Activated CD4-positive, alpha-beta memory T cell treated with anti-CD3 and anti-CD28 coated beads, Interleukin-2, amount 10 ng/mL, durations not matched to agents 7 days and 5 days (primary cell): ENCODE data around the gene USP10. TPM values are rescaled to one million over a fixed set of nuclear protein-coding genes. Genes with fewer than 3 reads are reported as not detected.
"Not testable (repeated sequence)": the region's sequence is repeated elsewhere in the genome, so short reads cannot be mapped to it uniquely, and the experiment has no call there.

Experiments used
- CTCF ChIA-PET: fragments of 350-600 bp; sonication (Branson Sonifier 250); formaldehyde crosslinking; loops from one replicate; lab custom pipeline; 2021; ENCODE audit warnings: antibody characterized with exemption, inconsistent platforms; lab: Charles Lee
- POLR2A ChIA-PET: fragments of 350-600 bp; sonication (Branson Sonifier 250); formaldehyde crosslinking; loops from one replicate; lab custom pipeline; 2021; ENCODE audit warnings: antibody characterized with exemption; lab: Charles Lee
- DNase-seq: peaks from one replicate; pipeline ENCODE4 v3.0.0-alpha.2; 2020
- H3K27ac Mint-ChIP-seq: one replicate; pipeline ENCODE4 v1.8.0; 2021; ENCODE audit warnings: mild to moderate bottlenecking, mixed read lengths
- H3K27me3 Mint-ChIP-seq: one replicate; pipeline ENCODE4 v1.8.0; 2021; ENCODE audit warnings: mixed read lengths
- H3K36me3 Mint-ChIP-seq: one replicate; pipeline ENCODE4 v1.8.0; 2021; ENCODE audit warnings: low read depth, mixed read lengths
- H3K4me1 Mint-ChIP-seq: one replicate; pipeline ENCODE4 v1.8.0; 2021; ENCODE audit warnings: mixed read lengths
- H3K4me3 Mint-ChIP-seq: one replicate; pipeline ENCODE4 v1.8.0; 2021; ENCODE audit warnings: mild to moderate bottlenecking, mixed read lengths
- H3K9me3 Mint-ChIP-seq: one replicate; pipeline ENCODE4 v1.8.0; 2021; ENCODE audit warnings: mixed read lengths
- total RNA-seq, 2 experiments: library from RNA; stranded (reverse); gene quantifications; one replicate each; pipeline ENCODE4 v1.2.3, GENCODE V29; 2021

USP10 gene
- total RNA-seq, 2 experiments from 2014 or later, result 92.2 to 94.4 TPM

DNA sequence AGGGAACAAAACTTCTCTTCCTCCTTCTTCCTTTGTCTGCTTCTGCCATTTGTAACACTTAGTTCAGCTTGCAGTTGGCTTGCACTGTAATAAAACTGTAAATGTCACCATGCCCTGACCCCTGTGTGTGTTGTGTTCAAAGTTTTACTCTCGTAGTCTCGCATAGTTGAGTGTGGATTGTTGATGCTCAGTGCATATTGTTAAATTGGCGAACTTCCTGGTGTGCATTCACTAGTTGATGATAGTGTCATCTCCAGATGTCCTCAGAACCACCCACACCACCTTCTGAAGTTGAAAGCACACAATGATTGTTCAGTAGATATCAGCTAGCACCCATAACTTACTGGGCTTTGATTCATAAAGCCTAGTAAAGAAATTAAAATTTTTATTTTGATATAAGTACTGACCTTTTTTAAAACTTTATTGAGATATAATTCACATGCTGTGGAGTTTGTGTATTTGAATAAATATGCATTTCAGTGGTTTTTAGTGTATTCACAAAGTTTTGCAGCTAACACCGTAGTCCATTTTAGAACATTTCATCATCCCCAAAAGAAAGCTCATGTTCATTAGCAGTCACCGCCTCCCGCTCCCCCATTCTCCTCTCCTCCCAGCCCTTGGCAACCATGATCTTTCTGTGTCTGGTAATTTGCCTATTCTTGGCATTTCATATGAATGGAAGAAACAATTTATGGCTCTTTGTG lies 25.0 kb downstream of the USP10 start:
- POLR2A ChIA-PET, result no interaction called here
- peaks cover 59% of the 10 kb centered on the region for H3K4me1 Mint-ChIP-seq
- DNase-seq, result no peak
- no peak overlapping the region for H3K4me3 Mint-ChIP-seq
- H3K27me3 Mint-ChIP-seq, result no peaks in the 10 kb centered on the region
- H3K9me3 Mint-ChIP-seq, result no peaks in the 10 kb centered on the region
- CTCF ChIA-PET, result interaction anchor here (0.8 to 5.9 kb wide), 19 partner anchors 11 to 538 kb away, joined by 3 to 74 read pairs (median 11); partner anchors contain the start of gene TAF1C
- peaks cover 9% of the 10 kb centered on the region for H3K36me3 Mint-ChIP-seq
- H3K27ac Mint-ChIP-seq, result peak overlapping the region; percentile 55

DNA sequence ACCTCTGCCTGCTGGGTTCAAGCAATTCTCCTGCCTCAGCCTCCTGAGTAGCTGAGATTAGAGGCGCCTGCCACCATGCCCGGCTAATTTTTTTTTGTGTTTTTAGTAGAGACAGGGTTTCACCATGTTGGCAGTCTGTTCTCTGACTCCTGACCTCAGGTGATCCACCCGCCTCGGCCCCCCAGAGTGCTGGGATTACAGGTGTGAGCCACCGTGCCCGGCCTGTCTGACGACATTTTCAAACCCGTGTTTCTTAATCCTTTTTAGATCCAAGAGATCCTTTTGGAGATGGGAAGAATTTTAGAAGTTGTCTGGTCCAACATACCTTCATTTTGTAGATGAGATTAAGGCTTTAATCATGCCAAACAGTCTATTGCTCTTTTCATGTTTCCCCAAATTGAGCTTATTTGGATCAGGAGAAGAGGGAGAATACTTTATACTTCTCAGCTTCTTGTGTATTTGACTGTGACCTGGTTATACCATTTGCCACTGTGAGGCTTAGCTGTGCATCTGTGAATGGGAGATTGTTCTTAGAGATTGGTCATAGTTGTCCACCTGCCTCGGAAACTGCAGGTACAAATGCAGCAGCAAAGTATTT lies 25.8 kb downstream of the USP10 start:
- H3K27ac Mint-ChIP-seq, result no peak overlapping the region
- DNase-seq, result no peak
- ChIA-PET CTCF (interaction anchor here (0.6 to 5.9 kb wide), 36 partner anchors 10 to 539 kb away, joined by 3 to 74 read pairs (median 4); partner anchors contain the start of gene TAF1C), POLR2A (interaction anchor here (0.8 to 0.9 kb wide), 2 partner anchors 103 to 127 kb away, joined by 3 read pairs; no protein-coding TSS in a partner anchor)
- H3K9me3 Mint-ChIP-seq, result no peaks in the 10 kb centered on the region
- peaks cover 6% of the 10 kb centered on the region for H3K36me3 Mint-ChIP-seq
- H3K4me3 Mint-ChIP-seq, result no peak overlapping the region
- peaks cover 61% of the 10 kb centered on the region for H3K4me1 Mint-ChIP-seq
- no peaks in the 10 kb centered on the region for H3K27me3 Mint-ChIP-seq

DNA sequence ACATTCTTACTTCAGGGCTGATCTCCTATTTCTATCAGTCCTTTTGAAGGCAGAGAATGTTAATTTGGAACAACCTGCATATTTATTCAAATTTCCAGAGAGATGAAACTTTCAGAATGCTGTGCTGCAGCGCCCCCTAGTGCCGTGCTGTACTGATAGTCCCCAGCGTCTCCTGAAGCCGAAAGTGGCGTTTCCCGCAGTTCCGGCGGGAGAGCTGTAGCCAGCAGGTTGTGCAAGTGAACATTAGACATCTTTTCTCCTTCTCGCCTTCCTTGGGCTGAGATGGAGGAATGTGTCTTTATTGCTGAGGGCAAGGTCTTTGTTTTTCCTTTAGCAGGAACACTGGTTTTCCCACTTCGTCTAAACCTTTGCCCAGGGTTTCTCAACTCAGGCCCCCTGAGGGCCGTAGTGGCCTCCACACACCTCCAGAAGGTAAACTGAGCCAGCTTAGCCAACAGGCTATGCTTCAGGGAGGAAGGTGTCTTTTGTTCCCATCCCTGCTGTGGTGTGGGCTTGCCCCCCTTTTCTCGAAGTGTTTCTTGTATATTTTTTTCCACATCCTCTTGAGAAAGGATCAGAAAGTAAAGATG lies 26.4 kb downstream of the USP10 start:
- Mint-ChIP-seq H3K27ac (no peak overlapping the region), H3K9me3 (no peaks in the 10 kb centered on the region), H3K27me3 (no peaks in the 10 kb centered on the region), H3K36me3 (peaks cover 6% of the 10 kb centered on the region), H3K4me1 (peaks cover 62% of the 10 kb centered on the region), H3K4me3 (no peak overlapping the region)
- POLR2A ChIA-PET, result interaction anchor here (0.6 to 1.6 kb wide), 5 partner anchors 13 to 128 kb away, joined by 3 read pairs; no protein-coding TSS in a partner anchor
- CTCF ChIA-PET, result interaction anchor here (0.6 to 5.9 kb wide), 43 partner anchors 9 to 302 kb away, joined by 3 to 74 read pairs (median 5); partner anchors contain the start of gene KIAA0513
- DNase-seq, result peak; percentile 84

DNA sequence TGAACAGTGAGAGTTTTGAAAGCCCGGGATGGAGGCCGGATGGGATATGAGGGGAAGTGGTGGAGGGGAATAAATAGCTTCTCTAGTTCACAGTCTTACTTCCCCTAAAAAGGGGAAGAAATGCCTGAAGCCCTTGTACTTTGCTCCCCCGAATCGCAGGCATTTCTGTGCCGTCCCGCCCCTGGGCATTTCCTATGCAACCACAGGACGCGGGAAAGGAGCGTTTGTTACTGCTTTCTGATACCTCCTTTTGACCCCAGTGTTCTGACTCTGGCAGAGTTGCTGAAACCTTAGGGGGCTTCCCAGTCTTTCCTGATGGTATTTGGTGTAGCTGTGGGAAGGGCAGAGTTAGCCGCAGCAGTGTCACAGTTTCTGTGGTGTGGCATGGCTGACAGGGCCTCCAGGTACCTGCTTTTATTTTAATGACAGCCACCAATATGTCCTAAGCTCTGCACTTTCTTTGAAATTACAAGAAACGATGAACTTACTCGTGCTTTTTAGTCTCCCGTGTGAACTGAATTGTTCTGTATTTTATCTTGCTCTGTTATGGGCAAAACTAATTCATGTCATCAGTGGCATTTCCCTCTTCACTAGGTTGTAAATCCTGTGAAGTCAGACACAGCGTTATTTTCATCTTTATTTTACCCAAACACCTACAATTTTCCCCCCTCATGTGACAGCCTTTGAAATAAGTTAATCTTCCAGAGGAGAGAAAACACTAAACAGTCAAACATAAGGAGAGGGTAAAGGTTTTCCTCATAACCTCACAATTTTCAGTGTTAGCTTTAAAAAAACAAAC lies 27.1 kb downstream of the USP10 start:
- no peak for DNase-seq
- H3K4me3 Mint-ChIP-seq, result no peak overlapping the region
- H3K9me3 Mint-ChIP-seq, result no peaks in the 10 kb centered on the region
- peaks cover 7% of the 10 kb centered on the region for H3K36me3 Mint-ChIP-seq
- H3K27ac Mint-ChIP-seq, result no peak overlapping the region
- POLR2A ChIA-PET, result interaction anchor here (0.6 to 1.6 kb wide), 5 partner anchors 14 to 213 kb away, joined by 3 read pairs; no protein-coding TSS in a partner anchor
- CTCF ChIA-PET, result interaction anchor here (0.6 to 5.9 kb wide), 40 partner anchors 8 to 301 kb away, joined by 3 to 74 read pairs (median 5); partner anchors contain the start of gene KIAA0513
- H3K27me3 Mint-ChIP-seq, result no peaks in the 10 kb centered on the region
- peaks cover 65% of the 10 kb centered on the region for H3K4me1 Mint-ChIP-seq

DNA sequence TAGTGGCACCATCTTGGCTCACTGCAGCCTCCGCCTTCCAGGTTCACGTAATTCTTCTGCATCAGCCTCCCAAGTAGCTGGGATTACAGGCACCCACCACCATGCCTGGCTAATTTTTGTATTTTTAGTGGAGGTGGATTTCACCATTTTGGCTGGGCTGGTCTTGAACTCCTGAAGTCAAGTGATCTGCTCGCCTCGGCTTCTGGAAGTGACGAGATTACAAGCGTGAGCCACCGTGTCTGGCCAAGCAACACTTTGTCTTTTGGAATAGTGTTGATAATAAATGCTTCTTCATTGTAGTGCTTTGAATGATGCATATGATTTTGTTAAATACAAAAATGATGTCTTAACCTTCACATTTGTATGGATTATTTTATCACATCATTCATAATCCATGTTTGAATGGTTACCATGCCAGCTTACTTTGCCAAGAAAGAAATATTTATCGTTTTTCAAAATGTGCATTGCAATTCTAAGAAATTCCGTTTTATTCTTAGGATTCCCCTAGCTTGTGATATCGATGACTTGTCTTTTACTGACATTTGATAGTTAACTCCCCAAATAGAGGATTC lies 29.1 kb downstream of the USP10 start:
- Mint-ChIP-seq H3K27me3 (no peaks in the 10 kb centered on the region), H3K36me3 (peaks cover 5% of the 10 kb centered on the region), H3K4me3 (no peak overlapping the region), H3K9me3 (no peaks in the 10 kb centered on the region), H3K4me1 (peaks cover 54% of the 10 kb centered on the region), H3K27ac (no peak overlapping the region)
- DNase-seq, result no peak
- ChIA-PET POLR2A (interaction anchor here (0.8 to 0.9 kb wide), 2 partner anchors 9 to 10 kb away, joined by 3 read pairs; no protein-coding TSS in a partner anchor), CTCF (interaction anchor here (0.7 to 3.5 kb wide), 11 partner anchors 9 to 451 kb away, joined by 4 to 19 read pairs (median 4); no protein-coding TSS in a partner anchor)

DNA sequence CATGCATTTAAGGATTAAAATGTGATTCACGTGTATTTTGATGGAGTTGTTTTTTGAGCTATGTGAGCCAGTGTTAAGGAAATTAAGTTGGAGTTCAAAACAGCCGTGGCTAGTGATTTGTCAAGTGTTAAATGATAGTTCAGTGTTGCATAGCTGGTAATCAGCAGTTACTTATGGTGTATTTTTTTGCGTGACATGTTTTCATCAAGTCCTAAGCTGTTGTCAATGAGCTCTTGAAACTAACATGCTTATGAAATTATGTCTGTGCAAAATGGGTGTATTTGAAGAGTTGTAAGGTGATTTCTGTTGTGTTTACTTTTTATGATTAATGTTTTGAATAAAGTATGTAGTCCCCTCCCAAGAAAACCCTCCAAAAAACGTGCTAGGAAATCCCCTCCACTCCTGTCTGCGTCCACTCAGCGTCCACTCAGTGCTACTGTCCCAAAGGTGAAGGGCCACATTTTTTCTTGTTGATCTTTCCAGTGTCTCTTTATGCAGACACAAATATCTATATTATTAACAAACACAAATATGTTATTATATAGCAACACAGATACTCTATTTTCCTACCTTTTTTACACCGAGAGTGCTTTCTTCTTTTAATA lies 30.0 kb downstream of the USP10 start:
- Mint-ChIP-seq H3K27me3 (no peaks in the 10 kb centered on the region), H3K27ac (peak overlapping the region; percentile 40), H3K4me1 (peaks cover 53% of the 10 kb centered on the region), H3K36me3 (peaks cover 10% of the 10 kb centered on the region), H3K4me3 (no peak overlapping the region), H3K9me3 (no peaks in the 10 kb centered on the region)
- DNase-seq, result no peak
- CTCF ChIA-PET, result interaction anchor here (0.6 to 2.0 kb wide), 11 partner anchors 9 to 452 kb away, joined by 4 to 19 read pairs (median 5); no protein-coding TSS in a partner anchor
- POLR2A ChIA-PET, result interaction anchor here (1.6 kb wide), 1 partner anchor 113 kb away, joined by 3 read pairs; no protein-coding TSS in a partner anchor

DNA sequence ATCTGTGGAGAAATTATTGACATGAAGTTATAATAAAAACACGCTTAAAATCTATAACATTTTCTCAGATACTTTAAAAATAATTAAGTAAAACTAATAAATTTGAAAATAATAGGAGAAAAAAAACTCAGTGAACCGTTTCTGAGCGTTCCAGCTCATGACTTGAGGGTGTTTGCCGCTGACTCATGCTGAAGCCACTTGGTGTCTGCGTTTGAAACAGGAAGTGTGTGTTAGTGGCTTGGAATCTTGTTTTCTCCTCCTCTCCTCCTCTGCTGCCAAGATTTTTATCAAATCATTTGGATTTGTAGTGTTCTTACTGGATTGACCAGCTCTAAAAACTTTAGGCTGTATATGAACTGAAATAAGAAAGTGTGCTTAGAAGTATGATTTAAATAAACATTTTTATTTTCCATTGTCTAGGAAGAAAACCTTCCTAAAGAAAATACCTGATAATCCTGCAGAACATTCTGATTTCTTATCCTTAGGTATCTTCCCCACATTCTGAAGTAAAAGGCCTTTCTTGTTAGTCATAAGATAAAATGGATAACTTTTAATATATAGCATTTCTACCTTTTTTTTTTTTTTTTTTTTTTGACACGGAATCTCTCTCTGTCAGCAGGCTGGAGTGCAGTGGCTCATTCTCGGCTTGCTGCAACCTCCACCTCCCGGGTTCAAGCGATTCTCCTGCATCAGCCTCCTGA lies 30.8 kb downstream of the USP10 start:
- ChIA-PET CTCF (interaction anchor here (0.6 to 2.0 kb wide), 9 partner anchors 8 to 224 kb away, joined by 4 to 19 read pairs (median 6); no protein-coding TSS in a partner anchor), POLR2A (interaction anchor here (1.6 kb wide), 1 partner anchor 114 kb away, joined by 3 read pairs; no protein-coding TSS in a partner anchor)
- Mint-ChIP-seq H3K36me3 (peaks cover 11% of the 10 kb centered on the region), H3K4me1 (peaks cover 51% of the 10 kb centered on the region), H3K4me3 (no peak overlapping the region), H3K27me3 (no peaks in the 10 kb centered on the region), H3K27ac (no peak overlapping the region), H3K9me3 (no peaks in the 10 kb centered on the region)
- peak; percentile 39 for DNase-seq

DNA sequence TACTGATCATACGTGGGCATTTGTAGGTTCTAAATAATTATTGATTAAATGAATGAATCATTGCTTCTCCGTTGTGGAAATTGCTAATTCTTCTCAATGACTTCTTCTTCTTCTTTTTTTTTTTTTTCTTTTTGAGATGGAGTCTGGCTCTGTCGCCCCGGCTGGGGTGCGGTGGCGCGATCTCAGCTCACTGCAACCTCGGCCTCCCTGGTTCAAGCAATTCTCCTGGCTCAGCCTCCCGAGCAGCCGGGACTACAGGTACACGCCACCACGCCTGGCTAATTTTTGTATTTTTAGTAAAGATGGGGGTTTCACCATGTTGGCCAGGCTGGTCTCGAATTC lies 32.5 kb downstream of the USP10 start:
- ChIA-PET CTCF (interaction anchor here (1.1 kb wide), 1 partner anchor 20 kb away, joined by 3 read pairs; no protein-coding TSS in a partner anchor), POLR2A (interaction anchor here (1.1 kb wide), 1 partner anchor 115 kb away, joined by 3 read pairs; no protein-coding TSS in a partner anchor)
- Mint-ChIP-seq H3K36me3 (peaks cover 17% of the 10 kb centered on the region), H3K4me1 (peaks cover 52% of the 10 kb centered on the region)
- not testable (repeated sequence) for H3K27ac Mint-ChIP-seq, H3K4me3 Mint-ChIP-seq, H3K27me3 Mint-ChIP-seq, DNase-seq, H3K9me3 Mint-ChIP-seq

DNA sequence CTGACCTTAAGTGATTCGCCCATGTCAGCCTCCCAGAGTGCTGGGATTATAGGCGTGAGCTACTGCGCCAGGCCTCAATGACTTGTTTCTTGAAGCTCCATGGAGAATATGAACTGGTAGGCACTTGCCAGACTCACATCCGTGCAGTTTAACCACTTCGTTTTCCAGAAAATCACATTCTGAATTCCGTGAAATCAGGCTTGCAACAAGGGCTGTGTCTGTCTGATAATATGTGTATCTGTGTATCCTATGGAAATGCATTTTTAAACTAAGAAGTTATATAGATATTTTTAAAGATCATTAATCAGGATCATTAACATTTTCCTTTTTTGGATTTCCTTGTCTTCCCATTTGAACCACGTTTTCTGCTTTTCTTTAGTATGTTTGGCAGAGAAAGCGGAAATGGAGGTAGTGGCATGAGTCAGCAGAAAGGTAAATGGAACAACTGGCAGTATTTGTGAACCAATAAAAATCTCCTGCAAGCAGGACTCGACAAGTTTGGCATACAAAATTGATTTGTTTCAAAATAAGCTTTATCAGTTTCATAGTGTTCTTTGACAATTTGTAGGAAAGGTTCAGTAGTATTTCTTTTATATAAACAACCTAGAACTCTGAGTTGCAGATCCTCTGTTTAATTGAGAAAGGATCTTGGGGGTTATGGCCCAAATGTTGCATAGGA lies 33.0 kb downstream of the USP10 start:
- H3K27me3 Mint-ChIP-seq, result no peaks in the 10 kb centered on the region
- ChIA-PET POLR2A (interaction anchor here (1.1 kb wide), 1 partner anchor 116 kb away, joined by 3 read pairs; no protein-coding TSS in a partner anchor), CTCF (interaction anchor here (0.8 to 1.1 kb wide), 2 partner anchors 20 to 61 kb away, joined by 3 read pairs; no protein-coding TSS in a partner anchor)
- peaks cover 57% of the 10 kb centered on the region for H3K4me1 Mint-ChIP-seq
- H3K36me3 Mint-ChIP-seq, result peaks cover 17% of the 10 kb centered on the region
- no peak overlapping the region for H3K4me3 Mint-ChIP-seq
- no peaks in the 10 kb centered on the region for H3K9me3 Mint-ChIP-seq
- no peak overlapping the region for H3K27ac Mint-ChIP-seq
- DNase-seq, result no peak

DNA sequence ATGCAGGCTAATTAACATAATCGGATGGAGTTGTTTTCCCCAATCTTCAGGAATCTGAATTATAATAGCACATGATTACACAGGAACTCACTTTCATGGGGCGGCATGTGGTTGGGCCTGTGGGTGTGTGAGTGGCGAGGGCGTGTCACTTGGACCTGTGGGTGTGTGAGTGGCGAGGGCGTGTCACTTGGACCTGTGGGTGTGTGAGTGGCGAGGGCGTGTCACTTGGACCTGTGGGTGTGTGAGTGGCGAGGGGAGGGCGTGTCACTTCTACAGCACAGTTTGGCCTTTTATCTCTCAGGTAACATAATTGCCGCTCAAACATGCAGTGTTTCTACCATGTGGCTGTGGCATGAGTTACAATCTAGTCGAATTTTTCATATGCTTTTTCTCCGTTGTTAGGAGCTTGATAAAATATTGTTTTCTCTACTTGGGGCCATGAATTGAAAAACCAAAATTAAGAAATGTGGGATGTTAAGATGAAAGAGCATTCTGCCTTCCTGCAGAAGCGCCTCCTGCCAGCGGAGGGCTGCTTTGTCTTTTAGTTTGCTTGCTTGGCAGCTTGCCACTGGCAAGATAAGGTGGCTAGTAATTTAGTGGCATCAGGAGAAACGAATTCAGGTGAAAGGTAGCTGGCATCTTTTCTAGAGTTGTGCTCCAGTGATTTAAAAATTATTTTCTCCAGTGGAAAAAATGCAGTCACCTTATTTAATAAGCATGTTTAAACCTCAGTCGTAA lies 36.2 kb downstream of the USP10 start:
- H3K4me3 Mint-ChIP-seq, result no peak overlapping the region
- H3K9me3 Mint-ChIP-seq, result no peaks in the 10 kb centered on the region
- H3K36me3 Mint-ChIP-seq, result peaks cover 22% of the 10 kb centered on the region
- DNase-seq, result peak; percentile 59
- H3K27ac Mint-ChIP-seq, result peak overlapping the region; percentile 36
- no peaks in the 10 kb centered on the region for H3K27me3 Mint-ChIP-seq
- ChIA-PET POLR2A (interaction anchor here (1.4 kb wide), 1 partner anchor 33 kb away, joined by 3 read pairs; no protein-coding TSS in a partner anchor), CTCF (interaction anchor here (0.8 to 9.7 kb wide), 7 partner anchors 10 to 234 kb away, joined by 3 to 259 read pairs (median 9); no protein-coding TSS in a partner anchor)
- H3K4me1 Mint-ChIP-seq, result peaks cover 71% of the 10 kb centered on the region
